GM12801 (cell line): ENCODE data around the gene TMEM204.

Source experiments
- TF ChIP-seq, protein P1 (sequence below): IDR thresholded peaks from one replicate; pipeline ENCODE4 v1.5.1; 2011; ENCODE audit warnings: control low read depth; ENCODE audit not compliant: insufficient read length; ENCODE audit errors: extremely low read depth

The TMEM204 gene

DNA sequence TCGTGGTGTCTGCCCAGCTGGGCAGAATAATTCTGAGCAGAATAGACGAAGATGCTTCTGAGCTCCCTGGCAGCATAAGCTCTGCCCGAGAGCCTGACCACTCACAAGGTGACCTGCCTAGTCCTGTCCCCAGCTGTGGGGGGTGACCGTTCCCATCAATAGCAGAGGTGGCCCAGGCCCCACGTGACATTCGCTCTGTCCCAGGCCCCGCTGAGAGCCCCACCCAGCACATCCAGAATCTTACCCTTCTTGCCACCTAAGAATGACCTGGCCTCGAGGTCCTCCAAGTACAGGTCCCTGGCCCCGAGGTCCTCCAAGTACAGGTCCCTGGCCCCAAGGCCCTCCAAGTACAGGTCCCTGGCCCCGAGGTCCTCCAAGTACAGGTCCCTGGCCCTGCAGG is 695 bp upstream of the TMEM204 start:
- TF ChIP-seq, protein P1, sequence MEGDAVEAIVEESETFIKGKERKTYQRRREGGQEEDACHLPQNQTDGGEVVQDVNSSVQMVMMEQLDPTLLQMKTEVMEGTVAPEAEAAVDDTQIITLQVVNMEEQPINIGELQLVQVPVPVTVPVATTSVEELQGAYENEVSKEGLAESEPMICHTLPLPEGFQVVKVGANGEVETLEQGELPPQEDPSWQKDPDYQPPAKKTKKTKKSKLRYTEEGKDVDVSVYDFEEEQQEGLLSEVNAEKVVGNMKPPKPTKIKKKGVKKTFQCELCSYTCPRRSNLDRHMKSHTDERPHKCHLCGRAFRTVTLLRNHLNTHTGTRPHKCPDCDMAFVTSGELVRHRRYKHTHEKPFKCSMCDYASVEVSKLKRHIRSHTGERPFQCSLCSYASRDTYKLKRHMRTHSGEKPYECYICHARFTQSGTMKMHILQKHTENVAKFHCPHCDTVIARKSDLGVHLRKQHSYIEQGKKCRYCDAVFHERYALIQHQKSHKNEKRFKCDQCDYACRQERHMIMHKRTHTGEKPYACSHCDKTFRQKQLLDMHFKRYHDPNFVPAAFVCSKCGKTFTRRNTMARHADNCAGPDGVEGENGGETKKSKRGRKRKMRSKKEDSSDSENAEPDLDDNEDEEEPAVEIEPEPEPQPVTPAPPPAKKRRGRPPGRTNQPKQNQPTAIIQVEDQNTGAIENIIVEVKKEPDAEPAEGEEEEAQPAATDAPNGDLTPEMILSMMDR = no peak

DNA sequence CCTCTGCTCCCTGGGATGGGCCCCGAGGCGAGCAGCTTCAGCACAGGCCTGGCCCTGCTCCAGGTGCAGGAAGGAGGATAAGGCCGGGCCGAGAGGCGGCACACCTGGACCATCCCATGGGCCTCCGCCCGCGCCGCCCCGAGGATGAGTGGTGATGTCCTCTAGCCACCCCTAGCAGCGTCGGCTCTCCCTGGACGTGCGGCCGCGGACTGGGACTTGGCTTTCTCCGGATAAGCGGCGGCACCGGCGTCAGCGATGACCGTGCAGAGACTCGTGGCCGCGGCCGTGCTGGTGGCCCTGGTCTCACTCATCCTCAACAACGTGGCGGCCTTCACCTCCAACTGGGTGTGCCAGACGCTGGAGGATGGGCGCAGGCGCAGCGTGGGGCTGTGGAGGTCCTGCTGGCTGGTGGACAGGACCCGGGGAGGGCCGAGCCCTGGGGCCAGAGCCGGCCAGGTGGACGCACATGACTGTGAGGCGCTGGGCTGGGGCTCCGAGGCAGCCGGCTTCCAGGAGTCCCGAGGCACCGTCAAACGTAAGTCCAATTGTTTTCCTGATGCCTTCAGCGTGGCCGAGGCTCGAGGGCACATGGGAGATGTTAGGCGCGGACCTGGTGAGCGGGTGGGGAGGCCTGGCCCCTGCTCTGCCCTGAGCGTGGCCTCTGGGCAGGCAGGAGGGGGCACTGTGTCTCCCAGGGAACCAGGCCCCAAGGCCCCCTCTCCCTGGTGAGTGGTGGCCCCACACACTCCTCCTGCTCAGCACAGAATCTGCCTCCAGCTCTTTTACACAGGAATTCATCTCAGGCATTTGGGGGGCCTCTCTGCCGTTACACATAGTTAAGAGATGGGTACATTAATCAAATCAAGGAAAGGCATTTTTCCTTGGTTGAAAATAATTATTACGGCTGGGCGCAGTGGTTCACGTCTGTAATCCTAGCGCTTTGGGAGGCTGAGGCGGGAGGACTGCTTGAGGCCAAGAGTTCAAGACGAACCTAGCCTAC is 855 bp downstream of the TMEM204 start:
- TF ChIP-seq, protein P1 = no peak

DNA sequence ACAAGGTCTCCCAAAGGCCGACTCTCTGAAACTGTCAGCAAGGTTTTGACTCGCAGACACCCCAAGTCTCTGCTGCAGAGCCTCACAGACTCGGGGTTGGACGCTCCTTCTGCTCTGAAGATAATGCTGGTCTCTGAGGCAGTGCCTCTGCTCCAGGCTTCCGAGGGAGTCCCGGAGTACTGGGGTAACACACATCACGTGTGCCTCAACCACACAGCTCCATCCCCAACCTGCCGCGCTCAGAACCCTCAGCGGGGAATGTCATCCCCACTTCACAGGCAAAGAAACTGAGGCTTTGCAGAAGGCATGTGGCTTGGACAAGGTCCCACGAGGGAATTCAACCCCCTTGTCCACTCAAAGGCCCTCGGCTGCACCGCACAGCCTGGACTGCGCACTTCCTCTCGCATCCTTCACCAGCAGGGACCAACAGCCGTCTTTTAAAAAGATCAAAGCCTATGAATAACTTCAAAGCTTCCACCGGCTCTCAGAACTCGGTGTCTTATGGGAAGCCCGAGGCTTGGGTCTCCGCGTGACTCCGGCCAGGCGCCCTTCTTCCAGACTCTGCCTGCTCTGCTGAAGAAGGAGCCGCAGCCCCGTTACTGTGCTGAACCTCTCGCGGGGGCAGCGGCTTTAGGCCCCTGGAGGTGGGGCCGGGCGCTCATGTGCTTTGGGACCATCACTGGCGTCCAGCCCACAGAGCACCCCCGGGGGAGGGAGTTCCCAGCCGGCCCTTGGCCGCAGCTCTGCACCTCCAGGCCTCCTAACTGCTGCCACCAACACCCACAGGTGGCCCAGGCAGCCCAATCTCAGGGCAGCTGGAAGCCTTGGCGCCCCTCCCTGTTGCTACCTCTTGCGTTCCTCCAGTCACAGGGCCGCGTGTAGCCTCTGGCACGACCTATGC is 2.2 kb downstream of the TMEM204 start:
- TF ChIP-seq, protein P1 = no peak

DNA sequence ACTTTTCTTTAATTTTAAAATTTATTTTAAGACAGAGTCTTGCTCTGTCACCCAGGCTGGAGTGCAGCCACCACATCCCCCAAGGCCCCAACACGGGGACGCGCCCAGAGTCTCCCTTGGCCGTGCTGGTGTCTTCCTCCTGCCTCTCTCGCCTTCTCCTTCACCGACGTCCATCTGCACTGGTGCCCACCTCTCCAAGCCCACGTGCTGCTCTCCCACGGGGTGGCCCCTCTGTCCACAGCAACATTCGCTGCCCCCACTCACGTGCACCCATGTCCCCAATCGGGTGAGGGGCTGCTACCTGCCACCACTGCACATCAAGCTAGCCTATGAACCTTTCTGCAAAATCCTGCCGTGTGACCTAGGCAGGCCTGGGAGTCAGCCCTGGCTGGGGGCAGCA is 3.1 kb downstream of the TMEM204 start:
- TF ChIP-seq, protein P1 = no peak

DNA sequence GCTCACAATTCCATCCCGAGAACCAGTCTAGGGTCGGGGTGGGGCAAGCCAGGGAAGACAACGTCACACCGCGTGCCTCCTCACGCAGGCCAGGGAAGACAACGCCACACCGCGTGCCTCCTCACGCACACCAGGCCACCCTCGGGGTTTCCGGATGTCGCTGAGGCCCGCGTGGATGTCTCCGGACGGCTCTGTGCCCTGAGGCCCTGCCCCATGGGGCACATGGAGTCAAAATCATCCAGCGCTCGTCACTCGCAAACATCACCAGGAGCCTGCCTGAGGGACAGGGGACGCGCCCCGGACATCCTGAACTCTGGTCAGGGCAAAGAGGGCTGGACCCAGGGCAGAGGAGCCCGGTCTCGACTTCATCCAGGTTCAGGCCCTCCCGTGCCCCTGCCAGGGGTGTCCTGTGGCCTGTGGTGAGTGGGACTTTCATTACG is 3.7 kb downstream of the TMEM204 start:
- TF ChIP-seq, protein P1 = no peak

DNA sequence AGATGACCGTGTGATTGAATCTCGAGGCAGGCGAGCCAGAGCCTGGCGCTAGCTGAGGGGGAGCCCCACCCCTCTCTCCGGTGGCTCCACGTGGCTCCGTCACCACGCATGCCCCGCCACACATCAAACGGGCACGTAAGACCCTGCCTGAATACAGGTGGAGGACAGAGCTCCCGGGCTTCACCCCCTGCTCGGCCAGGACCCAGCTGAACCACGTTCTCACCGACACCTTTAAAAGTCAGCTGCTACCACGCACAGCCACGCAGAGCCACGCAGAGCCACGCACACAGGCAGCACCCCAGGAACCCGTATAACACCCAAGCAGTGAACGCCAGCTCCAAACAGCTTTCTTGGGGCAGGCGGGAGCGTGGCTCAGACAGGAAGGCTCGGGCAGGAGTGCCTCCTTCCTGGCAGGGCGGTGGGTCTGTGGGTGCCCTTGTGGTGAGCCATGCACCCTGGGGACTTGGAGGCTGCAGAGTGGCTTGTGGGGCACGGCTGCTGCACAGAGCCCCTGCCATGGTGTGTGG is 4.4 kb downstream of the TMEM204 start:
- TF ChIP-seq, protein P1 = no peak
